ENCODE data around the gene PTGS2.
"Not testable (repeated sequence)": the region's sequence is repeated elsewhere in the genome, so short reads cannot be mapped to it uniquely, and the experiment has no call there.

PTGS2 gene

GRCh38 chr1:186654741-186655140, 25.5 kb downstream of the PTGS2 start:
- no peak overlapping the region for H3K4me3 ChIP-seq (ENCODE audit: low read length)
- no peak for TF ChIP-seq CTCF (conservative IDR thresholded peaks at IDR 0.05; ENCODE audit: low read depth, low read length)
- DNase-seq (ENCODE audit: low read depth): no peak

- no peak for TF ChIP-seq CTCF (conservative IDR thresholded peaks at IDR 0.05; ENCODE audit: low read depth, low read length)
- DNase-seq (ENCODE audit: low read depth): no peak
- no peak overlapping the region for H3K4me3 ChIP-seq (ENCODE audit: low read length)
Observed at GRCh38 chr1:186653312-186653711, 26.9 kb downstream of the PTGS2 start.

- H3K4me3 ChIP-seq (ENCODE audit: low read length): no peak overlapping the region
- no peak for TF ChIP-seq CTCF (conservative IDR thresholded peaks at IDR 0.05; ENCODE audit: low read depth, low read length)
- no peak for DNase-seq (ENCODE audit: low read depth)
Observed at GRCh38 chr1:186648613-186649012, 31.6 kb downstream of the PTGS2 start.

GRCh38 chr1:186647985-186648384, 32.2 kb downstream of the PTGS2 start:
- not testable (repeated sequence) for DNase-seq (ENCODE audit: low read depth); H3K4me3 ChIP-seq (ENCODE audit: low read length)

GRCh38 chr1:186643614-186644013, 36.6 kb downstream of the PTGS2 start:
- no peak for DNase-seq (ENCODE audit: low read depth)
- no peak overlapping the region for H3K4me3 ChIP-seq (ENCODE audit: low read length)
- TF ChIP-seq CTCF (conservative IDR thresholded peaks at IDR 0.05; ENCODE audit: low read depth, low read length): no peak

- H3K4me3 ChIP-seq (ENCODE audit: low read length): peak overlapping the region; percentile 20
Observed at GRCh38 chr1:186637567-186637966, 42.7 kb downstream of the PTGS2 start.

GRCh38 chr1:186636786-186637185, 43.4 kb downstream of the PTGS2 start:
- no peak overlapping the region for H3K4me3 ChIP-seq (ENCODE audit: low read length)
- TF ChIP-seq CTCF (conservative IDR thresholded peaks at IDR 0.05; ENCODE audit: low read depth, low read length): no peak
- DNase-seq (ENCODE audit: low read depth): no peak

More at GRCh38 chr1:186637567-186637966, 42.7 kb downstream of the PTGS2 start:
- not testable (repeated sequence) for DNase-seq (ENCODE audit: low read depth)

- TF ChIP-seq CTCF (conservative IDR thresholded peaks at IDR 0.05; ENCODE audit: low read depth, low read length): no peak
- H3K4me3 ChIP-seq (ENCODE audit: low read length): no peak overlapping the region
- no peak for DNase-seq (ENCODE audit: low read depth)
Observed at GRCh38 chr1:186634511-186634910, 45.7 kb downstream of the PTGS2 start.
